HG02678 (cell line): ENCODE data around the gene CST5.
"Not testable (repeated sequence)": the region's sequence is repeated elsewhere in the genome, so short reads cannot be mapped to it uniquely, and the experiment has no call there.

ENCODE experiments used
- ATAC-seq: cut with Tn5 transposase; IDR thresholded peaks from one replicate; pipeline ENCODE4 v1.9.1; 2021; ENCODE audit warnings: mild to moderate bottlenecking, moderate library complexity; ENCODE audit not compliant: unreplicated experiment

The CST5 gene

GRCh38 chr20:23856736-23857135 is 22.8 kb downstream of the CST5 start:
- ATAC-seq = no peak

- no peak for ATAC-seq
Measured at GRCh38 chr20:23856226-23856625, 23.3 kb downstream of the CST5 start.

GRCh38 chr20:23841693-23842092 is 37.9 kb downstream of the CST5 start:
- ATAC-seq = no peak

- no peak for ATAC-seq
Measured at GRCh38 chr20:23835716-23836115, 43.8 kb downstream of the CST5 start.

GRCh38 chr20:23832775-23833513 is 46.6 kb downstream of the CST5 start:
- no peak for ATAC-seq

- not testable (repeated sequence) for ATAC-seq
Measured at GRCh38 chr20:23831961-23832360, 47.6 kb downstream of the CST5 start.

- ATAC-seq = no peak
Measured at GRCh38 chr20:23826541-23827021, 53.0 kb downstream of the CST5 start, which contains the start of gene CST2. CST2 (minus strand) TSS chr20:23826729; CDS start chr20:23826660, 69 bp downstream.
